ENCODE measurements around the gene IFNGR2. TPM values are rescaled to one million over a fixed set of nuclear protein-coding genes. Genes with fewer than 3 reads are reported as not detected.

Gene IFNGR2, protein sequence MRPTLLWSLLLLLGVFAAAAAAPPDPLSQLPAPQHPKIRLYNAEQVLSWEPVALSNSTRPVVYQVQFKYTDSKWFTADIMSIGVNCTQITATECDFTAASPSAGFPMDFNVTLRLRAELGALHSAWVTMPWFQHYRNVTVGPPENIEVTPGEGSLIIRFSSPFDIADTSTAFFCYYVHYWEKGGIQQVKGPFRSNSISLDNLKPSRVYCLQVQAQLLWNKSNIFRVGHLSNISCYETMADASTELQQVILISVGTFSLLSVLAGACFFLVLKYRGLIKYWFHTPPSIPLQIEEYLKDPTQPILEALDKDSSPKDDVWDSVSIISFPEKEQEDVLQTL
- 58.1 to 58.4 TPM (median 58.3 TPM) in 3 replicates for total RNA-seq
- long read RNA-seq, transcript IFNGR2-206 (6 exons, 966 nt) = minor isoform, 5 of 159 reads
- long read RNA-seq, transcript IFNGR2-201 (7 exons, 2,221 nt) = major isoform, 143 of 159 reads
- long read RNA-seq, partial matches to known transcripts = 5 of 159 reads
- long read RNA-seq, other reads (novel, unspliced or antisense) = 4 of 159 reads

GRCh38 chr21:33403128-33403785, at the start of gene IFNGR2:
TSS of gene IFNGR2 (plus strand) at chr21:33403413. CDS start at chr21:33403544, 131 bp downstream.
- peak within 1 kb of the TSS; percentile 93 for H3K4me3 Mint-ChIP-seq (ENCODE audit: unreplicated experiment)
- TF ChIP-seq, protein P1, sequence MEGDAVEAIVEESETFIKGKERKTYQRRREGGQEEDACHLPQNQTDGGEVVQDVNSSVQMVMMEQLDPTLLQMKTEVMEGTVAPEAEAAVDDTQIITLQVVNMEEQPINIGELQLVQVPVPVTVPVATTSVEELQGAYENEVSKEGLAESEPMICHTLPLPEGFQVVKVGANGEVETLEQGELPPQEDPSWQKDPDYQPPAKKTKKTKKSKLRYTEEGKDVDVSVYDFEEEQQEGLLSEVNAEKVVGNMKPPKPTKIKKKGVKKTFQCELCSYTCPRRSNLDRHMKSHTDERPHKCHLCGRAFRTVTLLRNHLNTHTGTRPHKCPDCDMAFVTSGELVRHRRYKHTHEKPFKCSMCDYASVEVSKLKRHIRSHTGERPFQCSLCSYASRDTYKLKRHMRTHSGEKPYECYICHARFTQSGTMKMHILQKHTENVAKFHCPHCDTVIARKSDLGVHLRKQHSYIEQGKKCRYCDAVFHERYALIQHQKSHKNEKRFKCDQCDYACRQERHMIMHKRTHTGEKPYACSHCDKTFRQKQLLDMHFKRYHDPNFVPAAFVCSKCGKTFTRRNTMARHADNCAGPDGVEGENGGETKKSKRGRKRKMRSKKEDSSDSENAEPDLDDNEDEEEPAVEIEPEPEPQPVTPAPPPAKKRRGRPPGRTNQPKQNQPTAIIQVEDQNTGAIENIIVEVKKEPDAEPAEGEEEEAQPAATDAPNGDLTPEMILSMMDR (IDR thresholded peaks at IDR 0.05) = no peak

DNA sequence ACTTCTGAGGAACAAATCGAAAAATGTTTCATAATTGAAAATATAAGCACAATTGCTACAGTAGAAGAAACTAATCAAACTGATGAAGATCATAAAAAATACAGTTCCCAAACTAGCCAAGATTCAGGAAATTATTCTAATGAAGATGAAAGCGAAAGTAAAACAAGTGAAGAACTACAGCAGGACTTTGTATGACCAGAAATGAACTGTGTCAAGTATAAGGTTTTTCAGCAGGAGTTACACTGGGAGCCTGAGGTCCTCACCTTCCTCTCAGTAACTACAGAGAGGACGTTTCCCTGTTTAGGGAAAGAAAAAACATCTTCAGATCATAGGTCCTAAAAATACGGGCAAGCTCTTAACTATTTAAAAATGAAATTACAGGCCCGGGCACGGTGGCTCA, 47.9 kb upstream of the IFNGR2 start:
- Mint-ChIP-seq H3K27ac (ENCODE audit: unreplicated experiment) (no peak overlapping the region), H3K27me3 (ENCODE audit: low read depth) (no peaks in the 10 kb centered on the region), H3K36me3 (ENCODE audit: low read depth) (peaks cover 15% of the 10 kb centered on the region), H3K9me3 (ENCODE audit: low read depth) (no peaks in the 10 kb centered on the region), H3K4me3 (ENCODE audit: unreplicated experiment) (no peak overlapping the region), H3K4me1 (ENCODE audit: low read depth) (peaks cover 5% of the 10 kb centered on the region)
- TF ChIP-seq, protein P1 (IDR thresholded peaks at IDR 0.05) = no peak
- DNase-seq (ENCODE audit: low spot score) = no peak

More at GRCh38 chr21:33403128-33403785, at the start of gene IFNGR2:
- no peak for DNase-seq (ENCODE audit: low spot score)
- Mint-ChIP-seq H3K9me3 (ENCODE audit: low read depth) (no peaks in the 10 kb centered on the region), H3K4me1 (ENCODE audit: low read depth) (peaks cover 51% of the 10 kb centered on the region), H3K36me3 (ENCODE audit: low read depth) (peaks cover 2% of the 10 kb centered on the region), H3K27me3 (ENCODE audit: low read depth) (no peaks in the 10 kb centered on the region), H3K27ac (ENCODE audit: unreplicated experiment) (peak within 1 kb of the TSS; percentile 92)

DNA sequence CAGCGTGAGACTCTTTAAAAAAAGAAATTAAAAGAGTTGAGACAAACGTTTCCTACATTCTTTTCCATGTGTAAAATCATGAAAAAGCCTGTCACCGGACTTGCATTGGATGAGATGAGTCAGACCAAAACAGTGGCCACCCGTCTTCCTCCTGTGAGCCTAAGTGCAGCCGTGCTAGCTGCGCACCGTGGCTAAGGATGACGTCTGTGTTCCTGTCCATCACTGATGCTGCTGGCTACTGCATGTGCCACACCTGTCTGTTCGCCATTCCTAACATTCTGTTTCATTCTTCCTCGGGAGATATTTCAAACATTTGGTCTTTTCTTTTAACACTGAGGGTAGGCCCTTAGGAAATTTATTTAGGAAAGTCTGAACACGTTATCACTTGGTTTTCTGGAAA, 47.2 kb upstream of the IFNGR2 start:
- Mint-ChIP-seq H3K4me3 (ENCODE audit: unreplicated experiment) (no peak overlapping the region), H3K36me3 (ENCODE audit: low read depth) (peaks cover 13% of the 10 kb centered on the region), H3K27ac (ENCODE audit: unreplicated experiment) (no peak overlapping the region), H3K9me3 (ENCODE audit: low read depth) (no peaks in the 10 kb centered on the region), H3K27me3 (ENCODE audit: low read depth) (no peaks in the 10 kb centered on the region), H3K4me1 (ENCODE audit: low read depth) (peaks cover 12% of the 10 kb centered on the region)
- TF ChIP-seq, protein P1 (IDR thresholded peaks at IDR 0.05) = no peak
- DNase-seq (ENCODE audit: low spot score) = no peak

DNA sequence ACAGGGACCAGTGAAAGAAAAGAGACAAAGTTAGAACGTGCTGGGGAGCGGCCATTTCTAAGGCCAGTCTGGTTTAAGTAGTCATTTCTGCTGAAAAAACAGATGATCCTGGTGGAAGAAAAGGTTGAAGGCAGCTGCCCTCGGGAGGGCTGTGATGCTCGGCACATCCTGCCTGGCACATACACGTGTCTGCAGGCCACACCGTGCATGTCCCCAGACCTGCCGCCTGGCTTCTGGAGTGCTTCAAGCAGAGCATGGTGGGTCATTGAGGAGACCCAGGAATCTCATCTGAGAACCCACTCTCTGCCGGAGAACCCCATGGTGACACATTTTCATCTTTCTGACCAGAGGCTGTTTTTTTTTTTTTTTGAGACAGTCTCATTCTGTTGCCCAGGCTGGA, 46.0 kb upstream of the IFNGR2 start:
- no peak overlapping the region for H3K4me3 Mint-ChIP-seq (ENCODE audit: unreplicated experiment)
- no peak for DNase-seq (ENCODE audit: low spot score)
- no peaks in the 10 kb centered on the region for H3K9me3 Mint-ChIP-seq (ENCODE audit: low read depth)
- no peaks in the 10 kb centered on the region for H3K27me3 Mint-ChIP-seq (ENCODE audit: low read depth)
- H3K4me1 Mint-ChIP-seq (ENCODE audit: low read depth) = peaks cover 24% of the 10 kb centered on the region
- no peak overlapping the region for H3K27ac Mint-ChIP-seq (ENCODE audit: unreplicated experiment)
- TF ChIP-seq, protein P1 (IDR thresholded peaks at IDR 0.05) = no peak
- peaks cover 13% of the 10 kb centered on the region for H3K36me3 Mint-ChIP-seq (ENCODE audit: low read depth)

DNA sequence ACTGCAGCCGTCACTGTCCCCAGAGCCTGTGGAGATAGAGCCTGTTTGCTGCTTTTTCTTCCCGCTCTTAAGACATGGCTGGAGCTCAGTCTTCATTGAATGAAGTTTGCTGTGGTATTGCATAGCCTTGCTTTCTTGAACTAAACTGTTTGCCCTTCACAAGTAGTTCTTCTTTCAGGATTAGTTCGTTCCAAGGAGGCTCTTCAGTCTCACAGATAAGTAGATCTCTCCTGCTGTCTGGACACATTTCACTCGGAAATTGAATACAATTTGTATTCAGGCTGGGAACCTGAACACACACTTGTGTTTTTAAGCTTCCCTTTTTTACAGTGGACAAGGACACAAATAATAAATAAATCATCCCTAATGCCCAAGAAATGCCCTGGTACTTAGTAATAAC, 43.8 kb upstream of the IFNGR2 start:
- Mint-ChIP-seq H3K4me3 (ENCODE audit: unreplicated experiment) (no peak overlapping the region), H3K27me3 (ENCODE audit: low read depth) (no peaks in the 10 kb centered on the region), H3K36me3 (ENCODE audit: low read depth) (peaks cover 12% of the 10 kb centered on the region), H3K27ac (ENCODE audit: unreplicated experiment) (no peak overlapping the region), H3K4me1 (ENCODE audit: low read depth) (peaks cover 24% of the 10 kb centered on the region), H3K9me3 (ENCODE audit: low read depth) (no peaks in the 10 kb centered on the region)
- TF ChIP-seq, protein P1 (IDR thresholded peaks at IDR 0.05) = no peak
- DNase-seq (ENCODE audit: low spot score) = no peak

Measured in chondrocyte (in vitro differentiated cells).